ENCODE data around the gene DOC2B. TPM values are rescaled to one million over a fixed set of nuclear protein-coding genes. Genes with fewer than 3 reads are reported as not detected.

Gene DOC2B
- total and polyA plus RNA-seq, 2 of the 8 experiments (the other 6 are each of a cell fraction or from before 2014, with no cell fraction given), result 1.3 to 3.3 TPM

DNA sequence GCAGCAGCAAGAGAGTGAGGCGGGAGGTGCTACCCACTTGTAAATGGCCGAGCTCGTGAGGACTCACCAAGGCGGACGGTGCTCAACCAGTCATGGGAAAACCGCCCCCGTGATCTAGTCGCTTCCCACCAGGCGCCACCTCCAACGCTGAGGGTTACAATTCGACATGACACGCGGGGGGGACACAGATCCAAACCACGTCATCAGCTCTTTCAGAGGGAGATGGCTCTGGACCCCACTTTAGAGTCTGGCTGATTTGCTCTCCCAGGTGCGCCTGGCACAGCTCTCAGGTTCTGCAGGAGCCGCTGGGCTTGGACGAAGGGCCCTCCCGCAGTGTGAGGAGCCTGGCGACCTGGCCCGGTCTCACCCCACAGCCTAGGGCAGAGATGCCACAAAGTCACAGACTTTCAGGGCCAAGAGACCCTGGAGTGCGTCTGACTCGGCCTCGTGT is 21.1 kb upstream of the DOC2B start:
- H3K9ac ChIP-seq (replicated peaks in 1 of 4; ENCODE audit: extremely low read depth in 1 of 4, low read depth in 3 of 4, low read length in 3 of 4), result no peak overlapping the region
- no peaks in the 10 kb centered on the region for H4K20me1 ChIP-seq (replicated peaks in 1 of 2; ENCODE audit: control insufficient read depth in 1 of 2, insufficient read depth in 2 of 2, low read length in 2 of 2)
- H4K5ac ChIP-seq (ENCODE audit: insufficient read length, low read depth, low read length), result no peak overlapping the region
- no peak overlapping the region for H4K8ac ChIP-seq (ENCODE audit: extremely low read depth, insufficient read depth, low read length)
- no peak overlapping the region for H3K18ac ChIP-seq (ENCODE audit: extremely low read depth, low read length)
- H3K4me3 ChIP-seq (ENCODE audit: extremely low read depth in 1 of 4, insufficient read depth in 2 of 4, low read depth in 3 of 4, low read length in 4 of 4), result no peak overlapping the region
- no peak overlapping the region for H3K56ac ChIP-seq (replicated peaks; ENCODE audit: insufficient read length, low read depth, low read length)
- H3K79me2 ChIP-seq (ENCODE audit: control insufficient read depth in 1 of 2, insufficient read depth in 2 of 2, low read length in 2 of 2), result no peaks in the 10 kb centered on the region
- no peak overlapping the region for H2BK120ac ChIP-seq (replicated peaks; ENCODE audit: low read depth, low read length)
- FAIRE-seq (no peak), DNase-seq (ENCODE audit: low read depth in 1 of 2, low spot score in 2 of 2) (no peak)
- no peak overlapping the region for H4K91ac ChIP-seq (replicated peaks; ENCODE audit: insufficient read length, low read length)
- peaks cover 0 to 2% (median 2%) of the 10 kb centered on the region in 4 experiments; a peak in 1 of 7 replicates for H3K27me3 ChIP-seq (replicated peaks in 1 of 4; ENCODE audit: control insufficient read depth in 3 of 4, extremely low read depth in 1 of 4, insufficient read depth in 3 of 4, low read length in 3 of 4)
- ChIA-PET POLR2A (ENCODE audit: partially characterized antibody) (interaction anchor here (0.6 kb wide), 1 partner anchor 542 kb away, joined by 3 read pairs; no protein-coding TSS in a partner anchor), CTCF (ENCODE audit: partially characterized antibody) (interaction anchor here (1.4 to 2.2 kb wide), 3 partner anchors 9 to 53 kb away, joined by 3 to 5 read pairs (median 5); no protein-coding TSS in a partner anchor)
- H2BK12ac ChIP-seq (ENCODE audit: low read depth, low read length), result no peak overlapping the region
- H3K14ac ChIP-seq (ENCODE audit: insufficient read length), result no peak overlapping the region
- H3K79me1 ChIP-seq (ENCODE audit: low read depth, low read length), result no peaks in the 10 kb centered on the region; the same call in 1 of the 2 replicates
- WGBS, 2 experiments (ENCODE audit: extremely low coverage in 1 of 2, insufficient coverage in 1 of 2, insufficient read length in 1 of 2, insufficient replicate concordance in 2 of 2, low coverage in 1 of 2, low lambda C conversion rate in 2 of 2, missing lambda C conversion rate in 1 of 2), result 86% methylated on average over 23 of the region's 23 CpGs; no CpG with 5 or more reads in 1 of the 2 experiments
- H2BK5ac ChIP-seq (ENCODE audit: low read depth, low read length), result no peak overlapping the region
- H2BK15ac ChIP-seq (ENCODE audit: low read length), result no peak overlapping the region
- no peaks in the 10 kb centered on the region for H3K23me2 ChIP-seq (ENCODE audit: low read depth, low read length)
- H3K23ac ChIP-seq (ENCODE audit: insufficient read length), result no peak overlapping the region
- peaks cover 4 to 9% of the 10 kb centered on the region in 2 experiments; a peak in 2 of 4 replicates for H3K9me3 ChIP-seq (ENCODE audit: insufficient read depth in 2 of 2, low read depth in 1 of 2, low read length in 1 of 2)
- no peak overlapping the region for H3K4me2 ChIP-seq (ENCODE audit: insufficient read depth in 1 of 2, low read depth in 2 of 2, low read length in 2 of 2)
- no peaks in the 10 kb centered on the region for H3K36me3 ChIP-seq (ENCODE audit: control insufficient read depth in 2 of 4, insufficient read depth in 4 of 4, low read length in 3 of 4)
- H3K4me1 ChIP-seq (replicated peaks in 1 of 4; ENCODE audit: control insufficient read depth in 3 of 4, insufficient read depth in 4 of 4, low read length in 3 of 4), result peaks cover 0 to 17% (median 7%) of the 10 kb centered on the region in 4 experiments; a peak in 6 of 7 replicates
- H2AK5ac ChIP-seq (ENCODE audit: low read depth, low read length), result no peak overlapping the region; the same call in 1 of the 2 replicates
- 0 out of 2 replicates have a peak overlapping the region, but pooled peaks have one; percentile 48 for H2BK20ac ChIP-seq (ENCODE audit: low read length)
- H3K4ac ChIP-seq (replicated peaks; ENCODE audit: insufficient read length, low read depth, low read length), result no peak overlapping the region
- H2AFZ ChIP-seq (ENCODE audit: low read length), result no peak overlapping the region
- no peak overlapping the region for H3K27ac ChIP-seq (ENCODE audit: low read depth, low read length)
- TF ChIP-seq, protein P1, sequence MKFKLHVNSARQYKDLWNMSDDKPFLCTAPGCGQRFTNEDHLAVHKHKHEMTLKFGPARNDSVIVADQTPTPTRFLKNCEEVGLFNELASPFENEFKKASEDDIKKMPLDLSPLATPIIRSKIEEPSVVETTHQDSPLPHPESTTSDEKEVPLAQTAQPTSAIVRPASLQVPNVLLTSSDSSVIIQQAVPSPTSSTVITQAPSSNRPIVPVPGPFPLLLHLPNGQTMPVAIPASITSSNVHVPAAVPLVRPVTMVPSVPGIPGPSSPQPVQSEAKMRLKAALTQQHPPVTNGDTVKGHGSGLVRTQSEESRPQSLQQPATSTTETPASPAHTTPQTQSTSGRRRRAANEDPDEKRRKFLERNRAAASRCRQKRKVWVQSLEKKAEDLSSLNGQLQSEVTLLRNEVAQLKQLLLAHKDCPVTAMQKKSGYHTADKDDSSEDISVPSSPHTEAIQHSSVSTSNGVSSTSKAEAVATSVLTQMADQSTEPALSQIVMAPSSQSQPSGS (IDR thresholded peaks at IDR 0.05; ENCODE audit: low read length), result no peak
- no peak for TF ChIP-seq TEAD4 (IDR thresholded peaks at IDR 0.05; ENCODE audit: low read depth, low read length)

Data from H1 (cell line).